Measurements from ENCODE around the gene LANCL1. TPM values are rescaled to one million over a fixed set of nuclear protein-coding genes. Genes with fewer than 3 reads are reported as not detected.

LANCL1 gene
- total and polyA plus RNA-seq, 5 donors = 20.1 to 59.6 (median 50.8) TPM

- H3K9me3 ChIP-seq (ENCODE audit: control insufficient read depth, low read length) = no peaks in the 10 kb centered on the region
- 68% methylated on average over 3 of the region's 3 CpGs for WGBS
- H3K27me3 ChIP-seq (ENCODE audit: control insufficient read depth, insufficient read depth) = no peaks in the 10 kb centered on the region
- DNase-seq (no peak), ATAC-seq (no peak)
- H3K4me3 ChIP-seq (ENCODE audit: low read length) = no peak overlapping the region
- no peaks in the 10 kb centered on the region for H3K4me1 ChIP-seq (ENCODE audit: control insufficient read depth, insufficient read depth, low read length)
- intact Hi-C loops (cut with DNase I) = no loop called here
- H3K27ac ChIP-seq (ENCODE audit: low read length) = no peak overlapping the region
Observed at GRCh38 chr2:210493528-210493927, 17.0 kb upstream of the LANCL1 start.

- intact Hi-C loops (cut with DNase I) = no loop called here
- H3K4me1 ChIP-seq (ENCODE audit: control insufficient read depth, insufficient read depth, low read length) = no peaks in the 10 kb centered on the region
- H3K9me3 ChIP-seq (ENCODE audit: control insufficient read depth, low read length) = no peaks in the 10 kb centered on the region
- no peak overlapping the region for H3K27ac ChIP-seq (ENCODE audit: low read length)
- whole genome bisulfite sequencing = 41% methylated on average over 2 of the region's 2 CpGs
- no peaks in the 10 kb centered on the region for H3K27me3 ChIP-seq (ENCODE audit: control insufficient read depth, insufficient read depth)
- DNase-seq (no peak), ATAC-seq (no peak)
- H3K4me3 ChIP-seq (ENCODE audit: low read length) = no peak overlapping the region
Observed at GRCh38 chr2:210481601-210482175, 5.1 kb upstream of the LANCL1 start.

GRCh38 chr2:210480764-210481163 is 4.2 kb upstream of the LANCL1 start:
- DNase-seq (no peak), ATAC-seq (no peak)
- no peaks in the 10 kb centered on the region for H3K9me3 ChIP-seq (ENCODE audit: control insufficient read depth, low read length)
- intact Hi-C loops (cut with DNase I) = no loop called here
- 81% methylated on average over 2 of the region's 2 CpGs for WGBS
- H3K4me3 ChIP-seq (ENCODE audit: low read length) = no peak overlapping the region
- no peaks in the 10 kb centered on the region for H3K27me3 ChIP-seq (ENCODE audit: control insufficient read depth, insufficient read depth)
- no peaks in the 10 kb centered on the region for H3K4me1 ChIP-seq (ENCODE audit: control insufficient read depth, insufficient read depth, low read length)
- no peak overlapping the region for H3K27ac ChIP-seq (ENCODE audit: low read length)

GRCh38 chr2:210480079-210480478 is 3.5 kb upstream of the LANCL1 start:
- no peak for DNase-seq
- intact Hi-C loops (cut with DNase I) = no loop called here
- ATAC-seq = no peak
- no peak overlapping the region for H3K4me3 ChIP-seq (ENCODE audit: low read length)
- no peaks in the 10 kb centered on the region for H3K4me1 ChIP-seq (ENCODE audit: control insufficient read depth, insufficient read depth, low read length)
- H3K9me3 ChIP-seq (ENCODE audit: control insufficient read depth, low read length) = no peaks in the 10 kb centered on the region
- H3K27me3 ChIP-seq (ENCODE audit: control insufficient read depth, insufficient read depth) = no peaks in the 10 kb centered on the region
- H3K27ac ChIP-seq (ENCODE audit: low read length) = no peak overlapping the region
- 70% methylated on average over 3 of the region's 3 CpGs for WGBS

GRCh38 chr2:210478661-210479060 is 2.1 kb upstream of the LANCL1 start:
- WGBS = 92% methylated on average over 2 of the region's 2 CpGs
- DNase-seq (no peak), ATAC-seq (no peak)
- intact Hi-C loops (cut with DNase I) = no loop called here
- H3K9me3 ChIP-seq (ENCODE audit: control insufficient read depth, low read length) = no peaks in the 10 kb centered on the region
- H3K27ac ChIP-seq (ENCODE audit: low read length) = no peak overlapping the region
- H3K27me3 ChIP-seq (ENCODE audit: control insufficient read depth, insufficient read depth) = no peaks in the 10 kb centered on the region
- H3K4me1 ChIP-seq (ENCODE audit: control insufficient read depth, insufficient read depth, low read length) = no peaks in the 10 kb centered on the region
- no peak overlapping the region for H3K4me3 ChIP-seq (ENCODE audit: low read length)

GRCh38 chr2:210477496-210477895 is 937 bp upstream of the LANCL1 start:
- ATAC-seq (peak; percentile 83 to 85), DNase-seq (peak; percentile 31 to 52 (median 48))
- intact Hi-C loops (cut with DNase I) = no loop called here
- Histone ChIP-seq H3K4me3 (ENCODE audit: low read length) (peak overlapping the region; percentile 99), H3K4me1 (ENCODE audit: control insufficient read depth, insufficient read depth, low read length) (no peaks in the 10 kb centered on the region), H3K9me3 (ENCODE audit: control insufficient read depth, low read length) (no peaks in the 10 kb centered on the region), H3K27me3 (ENCODE audit: control insufficient read depth, insufficient read depth) (no peaks in the 10 kb centered on the region), H3K27ac (ENCODE audit: low read length) (no peak overlapping the region)
- WGBS = 64% methylated on average over 3 of the region's 3 CpGs

GRCh38 chr2:210475706-210476105 is 853 bp downstream of the LANCL1 start:
- DNase-seq = no peak
- Histone ChIP-seq H3K27ac (ENCODE audit: low read length) (no peak overlapping the region), H3K9me3 (ENCODE audit: control insufficient read depth, low read length) (no peaks in the 10 kb centered on the region), H3K4me3 (ENCODE audit: low read length) (peak overlapping the region; percentile 99), H3K27me3 (ENCODE audit: control insufficient read depth, insufficient read depth) (no peaks in the 10 kb centered on the region), H3K4me1 (ENCODE audit: control insufficient read depth, insufficient read depth, low read length) (no peaks in the 10 kb centered on the region)
- ATAC-seq = no peak
- 24% methylated on average over 6 of the region's 6 CpGs for WGBS
- intact Hi-C loops (cut with DNase I) = no loop called here

GRCh38 chr2:210474776-210475175 is 1.8 kb downstream of the LANCL1 start:
- H3K4me3 ChIP-seq (ENCODE audit: low read length) = no peak overlapping the region
- WGBS = 86% methylated on average over 1 of the region's 1 CpG
- H3K27ac ChIP-seq (ENCODE audit: low read length) = no peak overlapping the region
- no peaks in the 10 kb centered on the region for H3K4me1 ChIP-seq (ENCODE audit: control insufficient read depth, insufficient read depth, low read length)
- ATAC-seq = no peak
- intact Hi-C loops (cut with DNase I) = no loop called here
- DNase-seq = no peak
- no peaks in the 10 kb centered on the region for H3K27me3 ChIP-seq (ENCODE audit: control insufficient read depth, insufficient read depth)
- H3K9me3 ChIP-seq (ENCODE audit: control insufficient read depth, low read length) = no peaks in the 10 kb centered on the region

- no peak overlapping the region for H3K27ac ChIP-seq (ENCODE audit: low read length)
- DNase-seq = no peak
Observed at GRCh38 chr2:210461401-210461800, 15.2 kb downstream of the LANCL1 start.

GRCh38 chr2:210460322-210461227 is 16.0 kb downstream of the LANCL1 start:
- no peak overlapping the region for H3K27ac ChIP-seq (ENCODE audit: low read length)
- no peak overlapping the region for H3K4me3 ChIP-seq (ENCODE audit: low read length)
- DNase-seq = no peak
- WGBS = 90% methylated on average over 3 of the region's 3 CpGs
- H3K27me3 ChIP-seq (ENCODE audit: control insufficient read depth, insufficient read depth) = no peaks in the 10 kb centered on the region
- H3K9me3 ChIP-seq (ENCODE audit: control insufficient read depth, low read length) = no peaks in the 10 kb centered on the region
- intact Hi-C loops (cut with DNase I) = no loop called here
- peaks cover 2% of the 10 kb centered on the region for H3K4me1 ChIP-seq (ENCODE audit: control insufficient read depth, insufficient read depth, low read length)
- ATAC-seq = no peak

More at GRCh38 chr2:210461401-210461800, 15.2 kb downstream of the LANCL1 start:
- no peaks in the 10 kb centered on the region for H3K9me3 ChIP-seq (ENCODE audit: control insufficient read depth, low read length)
- no peaks in the 10 kb centered on the region for H3K27me3 ChIP-seq (ENCODE audit: control insufficient read depth, insufficient read depth)
- ATAC-seq = no peak
- no peak overlapping the region for H3K4me3 ChIP-seq (ENCODE audit: low read length)
- peaks cover 2% of the 10 kb centered on the region for H3K4me1 ChIP-seq (ENCODE audit: control insufficient read depth, insufficient read depth, low read length)
- 30% methylated on average over 2 of the region's 2 CpGs for WGBS
- intact Hi-C loops (cut with DNase I) = no loop called here

GRCh38 chr2:210459880-210460279 is 16.7 kb downstream of the LANCL1 start:
- 86% methylated on average over 5 of the region's 5 CpGs for WGBS
- H3K27me3 ChIP-seq (ENCODE audit: control insufficient read depth, insufficient read depth) = no peaks in the 10 kb centered on the region
- intact Hi-C loops (cut with DNase I) = no loop called here
- no peak for ATAC-seq
- H3K9me3 ChIP-seq (ENCODE audit: control insufficient read depth, low read length) = no peaks in the 10 kb centered on the region
- no peak overlapping the region for H3K27ac ChIP-seq (ENCODE audit: low read length)
- peaks cover 2% of the 10 kb centered on the region for H3K4me1 ChIP-seq (ENCODE audit: control insufficient read depth, insufficient read depth, low read length)
- no peak overlapping the region for H3K4me3 ChIP-seq (ENCODE audit: low read length)
- no peak for DNase-seq
